Activated CD4-positive, alpha-beta memory T cell treated with anti-CD3 and anti-CD28 coated beads for 36 hours (primary cell): ENCODE results near the gene GAS2L1. TPM values are rescaled to one million over a fixed set of nuclear protein-coding genes. Genes with fewer than 3 reads are reported as not detected.
A peak's percentile ranks its signal among the peaks of the same experiment; 100 is the strongest.

Experiments used
- CTCF ChIA-PET: fragments of 350-600 bp; sonication (Branson Sonifier 250); formaldehyde crosslinking; loops from one replicate; lab custom pipeline; 2021; ENCODE audit warnings: antibody characterized with exemption, inconsistent platforms; lab: Charles Lee
- POLR2A ChIA-PET: fragments of 350-600 bp; sonication (Branson Sonifier 250); formaldehyde crosslinking; loops from one replicate; lab custom pipeline; 2021; ENCODE audit warnings: antibody characterized with exemption; lab: Charles Lee
- DNase-seq: peaks from one replicate; pipeline ENCODE4 v3.0.0-alpha.2; 2020
- H3K27ac Mint-ChIP-seq: one replicate; pipeline ENCODE4 v1.8.0; 2021; ENCODE audit warnings: mixed read lengths
- H3K27me3 Mint-ChIP-seq: one replicate; pipeline ENCODE4 v1.8.0; 2021; ENCODE audit warnings: mixed read lengths
- H3K36me3 Mint-ChIP-seq: one replicate; pipeline ENCODE4 v1.8.0; 2021; ENCODE audit warnings: mixed read lengths
- H3K4me1 Mint-ChIP-seq: one replicate; pipeline ENCODE4 v1.8.0; 2021; ENCODE audit warnings: low read depth, mixed read lengths
- H3K4me3 Mint-ChIP-seq: one replicate; pipeline ENCODE4 v1.8.0; 2021; ENCODE audit warnings: mild to moderate bottlenecking, mixed read lengths
- H3K9me3 Mint-ChIP-seq: one replicate; pipeline ENCODE4 v1.8.0; 2021; ENCODE audit warnings: mixed read lengths
- intact Hi-C: fragments of 100-400 bp; cut with micrococcal nuclease; formaldehyde crosslinking; loops from one replicate; pipeline ENCODE4 v1.15.1; 2023
- total RNA-seq, 2 experiments: library from RNA; stranded (reverse); gene quantifications; one replicate each; pipeline ENCODE4 v1.2.3, GENCODE V29; 2021

Gene GAS2L1
- total RNA-seq, 2 experiments from 2014 or later, result 1.3 to 1.4 TPM

DNA sequence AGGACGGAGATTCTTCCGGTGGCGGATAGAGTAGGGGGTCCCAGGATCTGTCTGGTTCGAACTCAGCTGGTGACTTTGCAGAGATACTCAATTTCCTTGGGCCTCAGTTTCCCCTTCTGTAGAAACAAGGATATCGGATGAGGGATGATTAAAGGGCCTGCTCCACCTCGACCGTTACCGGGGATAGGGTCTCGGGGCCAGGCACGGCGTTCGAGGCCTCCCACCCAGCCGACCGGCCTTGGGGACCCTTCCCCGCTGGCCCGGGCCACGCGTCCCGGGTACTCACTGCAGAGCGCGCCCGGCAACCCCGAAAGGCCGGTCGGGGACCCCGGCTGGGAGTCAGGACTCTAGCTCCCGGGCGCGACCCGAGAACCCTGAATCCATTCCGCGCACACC, 39.0 kb upstream of the GAS2L1 start:
- Mint-ChIP-seq H3K36me3 (peaks cover 46% of the 10 kb centered on the region), H3K9me3 (no peaks in the 10 kb centered on the region), H3K27ac (peak overlapping the region; percentile 99), H3K4me1 (peaks cover 42% of the 10 kb centered on the region), H3K27me3 (no peaks in the 10 kb centered on the region), H3K4me3 (peak overlapping the region; percentile 90)
- DNase-seq, result no peak
- intact Hi-C loops, result loop anchor here (5.0 kb wide), 2 partner anchors 40 to 120 kb away; partner anchors contain the start of genes AP1B1 and GAS2L1
- ChIA-PET CTCF (interaction anchor here (0.8 to 1.9 kb wide), 3 partner anchors 22 to 666 kb away, joined by 3 to 7 read pairs (median 3); no protein-coding TSS in a partner anchor), POLR2A (interaction anchor here (1.5 kb wide), 1 partner anchor 36 kb away, joined by 4 read pairs; no protein-coding TSS in a partner anchor)

- POLR2A ChIA-PET, result interaction anchor here (0.7 to 1.5 kb wide), 3 partner anchors 35 to 468 kb away, joined by 3 to 4 read pairs (median 4); partner anchors contain the start of gene XBP1
Observed at GRCh38 chr22:29267858-29268510, 38.5 kb upstream of the GAS2L1 start, which contains the start of the genes EWSR1 and RHBDD3. Gene EWSR1, plus strand, starts transcription at chr22:29268268. Its CDS starts 69 bp downstream, at chr22:29268337. Gene RHBDD3, minus strand, starts transcription at chr22:29267981. Its CDS starts 2,355 bp downstream, at chr22:29265626.

GRCh38 chr22:29268511-29269229, 37.8 kb upstream of the GAS2L1 start:
- Mint-ChIP-seq H3K27ac (peak overlapping the region; percentile 99), H3K9me3 (no peaks in the 10 kb centered on the region), H3K4me1 (peaks cover 54% of the 10 kb centered on the region), H3K27me3 (no peaks in the 10 kb centered on the region), H3K36me3 (peaks cover 58% of the 10 kb centered on the region), H3K4me3 (peak overlapping the region; percentile 90)
- intact Hi-C loops, result loop anchor here (1.0 to 5.0 kb wide), 3 partner anchors 39 to 526 kb away; partner anchors contain the start of genes AP1B1, GAS2L1 and HSCB
- CTCF ChIA-PET, result no interaction called here
- DNase-seq, result peak; percentile 54
- POLR2A ChIA-PET, result interaction anchor here (0.7 to 1.5 kb wide), 3 partner anchors 35 to 468 kb away, joined by 3 to 4 read pairs (median 4); partner anchors contain the start of gene XBP1

More at GRCh38 chr22:29267858-29268510, 38.5 kb upstream of the GAS2L1 start, which contains the start of the genes EWSR1 and RHBDD3:
- Mint-ChIP-seq H3K4me3 (peak within 1 kb of the TSS; percentile 90), H3K9me3 (no peaks in the 10 kb centered on the region), H3K36me3 (peaks cover 51% of the 10 kb centered on the region), H3K4me1 (peaks cover 47% of the 10 kb centered on the region), H3K27me3 (no peaks in the 10 kb centered on the region), H3K27ac (peak within 1 kb of the TSS; percentile 99)
- DNase-seq, result peak; percentile 97
- intact Hi-C loops, result loop anchor here (1.0 to 5.0 kb wide), 3 partner anchors 39 to 526 kb away; partner anchors contain the start of genes AP1B1, GAS2L1 and HSCB
- CTCF ChIA-PET, result interaction anchor here (0.8 to 1.9 kb wide), 2 partner anchors 22 to 383 kb away, joined by 3 to 7 read pairs; no protein-coding TSS in a partner anchor

- H3K36me3 Mint-ChIP-seq, result peaks cover 62% of the 10 kb centered on the region
- H3K27ac Mint-ChIP-seq, result peak overlapping the region; percentile 99
- no peak for DNase-seq
- peaks cover 58% of the 10 kb centered on the region for H3K4me1 Mint-ChIP-seq
- no peaks in the 10 kb centered on the region for H3K27me3 Mint-ChIP-seq
- no peaks in the 10 kb centered on the region for H3K9me3 Mint-ChIP-seq
- POLR2A ChIA-PET, result interaction anchor here (1.4 kb wide), 2 partner anchors 19 to 38 kb away, joined by 3 to 5 read pairs; no protein-coding TSS in a partner anchor
- intact Hi-C loops, result loop anchor here (5.0 kb wide), 2 partner anchors 38 to 118 kb away; partner anchors contain the start of genes AP1B1 and GAS2L1
- H3K4me3 Mint-ChIP-seq, result peak overlapping the region; percentile 90
- CTCF ChIA-PET, result no interaction called here
Observed at GRCh38 chr22:29269230-29269604, 37.2 kb upstream of the GAS2L1 start.

DNA sequence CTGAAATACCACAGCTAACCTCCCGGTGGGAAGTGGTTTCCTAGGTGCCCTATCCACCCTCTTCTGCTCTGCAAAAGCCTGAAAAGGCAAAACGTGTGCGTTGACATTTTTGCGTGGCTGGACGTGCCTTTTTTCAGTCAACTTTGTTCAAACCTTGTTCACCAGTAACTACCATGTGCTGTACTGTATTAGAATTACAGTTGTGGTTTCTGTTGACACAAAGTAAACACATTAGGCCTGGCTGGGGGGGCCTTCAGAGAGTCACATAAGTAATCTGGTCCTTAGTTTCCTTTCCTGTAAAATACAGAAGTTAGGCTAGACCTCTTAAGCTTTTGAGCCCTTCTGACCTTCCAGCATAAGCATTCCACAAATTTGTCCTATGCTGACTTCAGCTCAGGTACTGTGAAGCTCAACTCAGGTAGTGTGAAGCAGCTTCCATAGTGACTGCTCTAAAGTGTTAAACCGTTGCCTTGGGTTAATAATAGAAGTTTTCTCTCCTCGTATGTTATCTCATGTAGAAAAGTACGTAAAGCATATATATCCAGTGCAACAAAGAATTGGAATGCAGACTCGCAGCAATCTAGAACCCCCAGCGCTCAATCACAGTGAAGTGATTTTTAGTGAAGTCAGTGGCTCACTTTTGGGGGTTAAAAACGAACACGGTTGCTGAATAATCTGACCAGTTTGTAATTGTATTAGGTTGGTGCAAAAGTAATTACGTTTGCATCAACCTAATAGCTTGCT, 36.5 kb upstream of the GAS2L1 start:
- CTCF ChIA-PET, result no interaction called here
- Mint-ChIP-seq H3K27me3 (no peaks in the 10 kb centered on the region), H3K4me3 (peak overlapping the region; percentile 90), H3K4me1 (peaks cover 64% of the 10 kb centered on the region), H3K27ac (peak overlapping the region; percentile 99), H3K9me3 (no peaks in the 10 kb centered on the region), H3K36me3 (peaks cover 65% of the 10 kb centered on the region)
- peak; percentile 24 for DNase-seq
- intact Hi-C loops, result loop anchor here (5.0 kb wide), 2 partner anchors 37 to 117 kb away; partner anchors contain the start of genes AP1B1 and GAS2L1
- POLR2A ChIA-PET, result interaction anchor here (1.0 to 1.4 kb wide), 3 partner anchors 15 to 44 kb away, joined by 3 to 5 read pairs (median 3); no protein-coding TSS in a partner anchor

- no peaks in the 10 kb centered on the region for H3K9me3 Mint-ChIP-seq
- intact Hi-C loops, result no loop called here
- POLR2A ChIA-PET, result interaction anchor here (1.0 to 1.4 kb wide), 3 partner anchors 14 to 43 kb away, joined by 3 to 5 read pairs (median 3); no protein-coding TSS in a partner anchor
- no peak for DNase-seq
- peak overlapping the region; percentile 90 for H3K4me3 Mint-ChIP-seq
- CTCF ChIA-PET, result interaction anchor here (1.1 kb wide), 1 partner anchor 68 kb away, joined by 3 read pairs; no protein-coding TSS in a partner anchor
- H3K27me3 Mint-ChIP-seq, result no peaks in the 10 kb centered on the region
- H3K27ac Mint-ChIP-seq, result peak overlapping the region; percentile 99
- peaks cover 70% of the 10 kb centered on the region for H3K36me3 Mint-ChIP-seq
- peaks cover 70% of the 10 kb centered on the region for H3K4me1 Mint-ChIP-seq
Observed at GRCh38 chr22:29270475-29271271, 35.8 kb upstream of the GAS2L1 start.

- intact Hi-C loops, result no loop called here
- Mint-ChIP-seq H3K27ac (no peak overlapping the region), H3K9me3 (no peaks in the 10 kb centered on the region), H3K36me3 (peaks cover 81% of the 10 kb centered on the region), H3K27me3 (no peaks in the 10 kb centered on the region), H3K4me1 (peaks cover 75% of the 10 kb centered on the region), H3K4me3 (no peak overlapping the region)
- CTCF ChIA-PET, result no interaction called here
- no peak for DNase-seq
- POLR2A ChIA-PET, result interaction anchor here (1.8 kb wide), 1 partner anchor 15 kb away, joined by 6 read pairs; no protein-coding TSS in a partner anchor
Observed at GRCh38 chr22:29272624-29273023, 33.8 kb upstream of the GAS2L1 start.

DNA sequence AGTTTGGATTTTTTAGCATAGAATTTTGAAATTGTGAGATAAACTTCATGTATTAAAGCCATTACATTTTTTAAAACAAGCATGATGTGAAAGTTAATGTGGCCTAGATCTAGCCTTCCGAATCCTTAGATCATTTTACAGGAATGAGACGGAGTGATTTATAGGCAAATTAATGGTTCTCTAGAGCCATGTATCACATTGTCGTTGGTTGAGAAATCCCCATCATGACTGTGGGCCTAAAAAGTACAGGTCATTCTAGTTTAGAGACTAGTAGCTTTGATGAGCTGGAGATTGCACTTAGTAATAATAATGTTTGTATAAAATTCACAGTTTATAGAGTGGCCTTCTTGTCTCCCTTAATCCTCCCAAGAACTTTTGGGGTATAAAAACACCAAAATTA, 31.3 kb upstream of the GAS2L1 start:
- no peak overlapping the region for H3K4me3 Mint-ChIP-seq
- H3K36me3 Mint-ChIP-seq, result peaks cover 82% of the 10 kb centered on the region
- intact Hi-C loops, result no loop called here
- DNase-seq, result no peak
- H3K27me3 Mint-ChIP-seq, result no peaks in the 10 kb centered on the region
- CTCF ChIA-PET, result interaction anchor here (0.5 kb wide), 1 partner anchor 82 kb away, joined by 3 read pairs; no protein-coding TSS in a partner anchor
- H3K27ac Mint-ChIP-seq, result no peak overlapping the region
- no peaks in the 10 kb centered on the region for H3K9me3 Mint-ChIP-seq
- POLR2A ChIA-PET, result no interaction called here
- peaks cover 76% of the 10 kb centered on the region for H3K4me1 Mint-ChIP-seq

- intact Hi-C loops, result no loop called here
- POLR2A ChIA-PET, result no interaction called here
- no peaks in the 10 kb centered on the region for H3K27me3 Mint-ChIP-seq
- CTCF ChIA-PET, result interaction anchor here (0.5 kb wide), 1 partner anchor 249 kb away, joined by 3 read pairs; no protein-coding TSS in a partner anchor
- no peak overlapping the region for H3K4me3 Mint-ChIP-seq
- peaks cover 81% of the 10 kb centered on the region for H3K36me3 Mint-ChIP-seq
- H3K9me3 Mint-ChIP-seq, result no peaks in the 10 kb centered on the region
- H3K4me1 Mint-ChIP-seq, result peaks cover 70% of the 10 kb centered on the region
- DNase-seq, result no peak
- peak overlapping the region; percentile 42 for H3K27ac Mint-ChIP-seq
Observed at GRCh38 chr22:29275819-29276565, 30.5 kb upstream of the GAS2L1 start.

GRCh38 chr22:29277927-29278326, 28.5 kb upstream of the GAS2L1 start:
- Mint-ChIP-seq H3K4me1 (peaks cover 51% of the 10 kb centered on the region), H3K4me3 (no peak overlapping the region), H3K27ac (no peak overlapping the region), H3K9me3 (no peaks in the 10 kb centered on the region), H3K27me3 (no peaks in the 10 kb centered on the region), H3K36me3 (peaks cover 78% of the 10 kb centered on the region)
- no peak for DNase-seq
- intact Hi-C loops, result no loop called here
- CTCF ChIA-PET, result no interaction called here
- POLR2A ChIA-PET, result no interaction called here
